Gastrocnemius medialis (tissue), 4 donors: ENCODE measurements around the gene ZNRF1. TPM values are rescaled to one million over a fixed set of nuclear protein-coding genes. Genes with fewer than 3 reads are reported as not detected.

Experiments used
- ATAC-seq, 2 donors: fragments of 150-250 bp; one replicate each; pipeline ENCODE4 v1.9.1; 2016
- DNase-seq, 2 donors: peaks; one replicate each; pipeline ENCODE4 v3.0.0-alpha.2; 2019
- H3K27ac ChIP-seq, 4 donors: fragments of 200-600 bp; sonication (generic); 1 replicate in 1 of 4; 2 replicates in 3 of 4; pipeline ENCODE4 v1.5.1; 2016 to 2018; ENCODE audit warnings: mild to moderate bottlenecking in 2 of 4, moderate library complexity in 1 of 4
- H3K27me3 ChIP-seq, 3 donors: fragments of 200-600 bp; sonication (generic) in 2 of 3; 1 replicate in 1 of 3; 2 replicates in 2 of 3; pipeline versions ENCODE4 v1.5.1 to v1.6.0; 2016 to 2019; ENCODE audit warnings: mild to moderate bottlenecking in 1 of 3, moderate library complexity in 1 of 3
- H3K36me3 ChIP-seq, 2 donors: fragments of 200-600 bp; sonication (generic) in 1 of 2; one replicate each; pipeline ENCODE4 v1.5.1; 2017 to 2018
- H3K4me1 ChIP-seq, 2 donors: fragments of 200-600 bp; sonication (generic) in 1 of 2; one replicate each; pipeline ENCODE4 v1.5.1; 2016 to 2017; ENCODE audit warnings: mild to moderate bottlenecking in 2 of 2
- H3K4me3 ChIP-seq, 4 donors: fragments of 200-600 bp; sonication (generic) in 3 of 4; 1 replicate in 1 of 4; 2 replicates in 3 of 4; pipeline ENCODE4 v1.5.1; 2016 to 2019; ENCODE audit warnings: mild to moderate bottlenecking in 2 of 4
- H3K9me3 ChIP-seq, 3 donors: fragments of 200-600 bp; sonication (generic) in 2 of 3; 1 replicate in 1 of 3; 2 replicates in 2 of 3; pipeline ENCODE4 v1.5.1; 2016 to 2019
- POLR2A ChIP-seq, 2 donors: fragments of 450-650 bp; IDR thresholded peaks; one replicate each; pipeline ENCODE4 v1.6.1; 2017; ENCODE audit warnings: antibody characterized with exemption in 2 of 2, mild to moderate bottlenecking in 2 of 2, moderate library complexity in 2 of 2
- in situ Hi-C, 4 donors: fragments of 200-750 bp; cut with MboI; loops; one replicate each; pipeline versions ENCODE4 v1.15.0 to v1.8.0; 2017; ENCODE audit warnings: low sequenced_read_pairs in 4 of 4
- intact Hi-C: fragments of 100-400 bp; cut with DNase I; formaldehyde crosslinking; loops from one replicate; pipeline ENCODE4 v1.15.1; 2023; ENCODE audit warnings: low total_unique reads
- total RNA-seq, 4 donors: library from RNA; depleted of rRNA; stranded (reverse); fragments of >200 nt; gene quantifications; one replicate each; pipeline versions ENCODE4 v1.1.0 to v1.2.3, GENCODE V29; 2016
- TF ChIP-seq, protein P1 (sequence below), 5 experiments: fragments of 450-650 bp in 3 of 5; fragments of 200-600 bp in 2 of 5; sonication (generic) in 2 of 5; IDR thresholded peaks in 4 of 5; conservative IDR thresholded peaks in 1 of 5; 1 replicate in 4 of 5; 2 replicates in 1 of 5; pipeline ENCODE4 v1.5.1; 2016 to 2019; ENCODE audit warnings: antibody characterized with exemption in 5 of 5, mild to moderate bottlenecking in 3 of 5, moderate library complexity in 3 of 5

Gene ZNRF1
- total RNA-seq, 4 donors from 2014 or later: 21.7 to 37.1 (median 30.2) TPM

DNA sequence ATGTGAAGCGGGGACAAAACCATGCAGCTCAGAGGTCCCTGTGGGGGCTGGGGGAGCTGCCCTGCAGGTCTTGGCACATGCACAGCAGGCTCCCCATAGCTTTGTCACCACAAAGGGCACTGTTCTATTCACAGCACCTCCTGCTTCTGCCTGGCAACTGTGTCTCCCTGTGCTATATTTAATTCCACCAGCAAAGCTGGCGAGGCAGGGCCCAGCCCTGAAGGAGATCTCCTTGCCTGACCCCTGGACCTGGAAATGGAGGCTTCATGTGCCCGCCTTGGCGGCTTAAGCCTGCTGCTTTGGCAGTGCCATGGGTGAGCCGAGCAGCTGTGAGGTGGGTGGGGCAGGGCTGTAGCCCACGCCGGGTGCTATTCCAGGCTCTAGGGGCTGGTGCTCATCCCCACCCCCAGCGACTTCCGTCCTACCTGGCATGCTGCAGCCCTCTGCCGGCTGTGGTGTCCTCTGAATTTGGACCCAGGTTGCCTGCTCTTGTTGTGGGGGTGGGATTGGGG, 111.0 kb downstream of the ZNRF1 start:
- TF ChIP-seq, protein P1, sequence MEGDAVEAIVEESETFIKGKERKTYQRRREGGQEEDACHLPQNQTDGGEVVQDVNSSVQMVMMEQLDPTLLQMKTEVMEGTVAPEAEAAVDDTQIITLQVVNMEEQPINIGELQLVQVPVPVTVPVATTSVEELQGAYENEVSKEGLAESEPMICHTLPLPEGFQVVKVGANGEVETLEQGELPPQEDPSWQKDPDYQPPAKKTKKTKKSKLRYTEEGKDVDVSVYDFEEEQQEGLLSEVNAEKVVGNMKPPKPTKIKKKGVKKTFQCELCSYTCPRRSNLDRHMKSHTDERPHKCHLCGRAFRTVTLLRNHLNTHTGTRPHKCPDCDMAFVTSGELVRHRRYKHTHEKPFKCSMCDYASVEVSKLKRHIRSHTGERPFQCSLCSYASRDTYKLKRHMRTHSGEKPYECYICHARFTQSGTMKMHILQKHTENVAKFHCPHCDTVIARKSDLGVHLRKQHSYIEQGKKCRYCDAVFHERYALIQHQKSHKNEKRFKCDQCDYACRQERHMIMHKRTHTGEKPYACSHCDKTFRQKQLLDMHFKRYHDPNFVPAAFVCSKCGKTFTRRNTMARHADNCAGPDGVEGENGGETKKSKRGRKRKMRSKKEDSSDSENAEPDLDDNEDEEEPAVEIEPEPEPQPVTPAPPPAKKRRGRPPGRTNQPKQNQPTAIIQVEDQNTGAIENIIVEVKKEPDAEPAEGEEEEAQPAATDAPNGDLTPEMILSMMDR (IDR thresholded peaks at IDR 0.05 in 4 of 5, conservative IDR thresholded peaks at IDR 0.05 in 1 of 5): peak in 4 of 5 experiments; percentile 21 to 36 (median 26)
- peak; percentile 21 to 51 for TF ChIP-seq POLR2A (IDR thresholded peaks at IDR 0.05)
- Histone ChIP-seq H3K4me3 (peak overlapping the region; percentile 35 to 48 (median 40)), H3K27me3 (no peaks in the 10 kb centered on the region), H3K36me3 (no peaks in the 10 kb centered on the region), H3K4me1 (peaks cover 75 to 81% of the 10 kb centered on the region in 2 donors), H3K27ac (peak overlapping the region; percentile 97 to 99 (median 97)), H3K9me3 (no peaks in the 10 kb centered on the region)
- in situ Hi-C loops: loop anchor here in 2 of 4 donors (5.0 kb wide), 2 partner anchors 107 to 112 kb away; partner anchors contain the start of gene ZNRF1 (in 1 of the 2)
- DNase-seq (peak; percentile 95 to 99), ATAC-seq (peak; percentile 52 to 66)
- intact Hi-C loops: loop anchor here (1.0 to 10.0 kb wide), 4 partner anchors 22 to 198 kb away; no protein-coding TSS in a partner anchor

DNA sequence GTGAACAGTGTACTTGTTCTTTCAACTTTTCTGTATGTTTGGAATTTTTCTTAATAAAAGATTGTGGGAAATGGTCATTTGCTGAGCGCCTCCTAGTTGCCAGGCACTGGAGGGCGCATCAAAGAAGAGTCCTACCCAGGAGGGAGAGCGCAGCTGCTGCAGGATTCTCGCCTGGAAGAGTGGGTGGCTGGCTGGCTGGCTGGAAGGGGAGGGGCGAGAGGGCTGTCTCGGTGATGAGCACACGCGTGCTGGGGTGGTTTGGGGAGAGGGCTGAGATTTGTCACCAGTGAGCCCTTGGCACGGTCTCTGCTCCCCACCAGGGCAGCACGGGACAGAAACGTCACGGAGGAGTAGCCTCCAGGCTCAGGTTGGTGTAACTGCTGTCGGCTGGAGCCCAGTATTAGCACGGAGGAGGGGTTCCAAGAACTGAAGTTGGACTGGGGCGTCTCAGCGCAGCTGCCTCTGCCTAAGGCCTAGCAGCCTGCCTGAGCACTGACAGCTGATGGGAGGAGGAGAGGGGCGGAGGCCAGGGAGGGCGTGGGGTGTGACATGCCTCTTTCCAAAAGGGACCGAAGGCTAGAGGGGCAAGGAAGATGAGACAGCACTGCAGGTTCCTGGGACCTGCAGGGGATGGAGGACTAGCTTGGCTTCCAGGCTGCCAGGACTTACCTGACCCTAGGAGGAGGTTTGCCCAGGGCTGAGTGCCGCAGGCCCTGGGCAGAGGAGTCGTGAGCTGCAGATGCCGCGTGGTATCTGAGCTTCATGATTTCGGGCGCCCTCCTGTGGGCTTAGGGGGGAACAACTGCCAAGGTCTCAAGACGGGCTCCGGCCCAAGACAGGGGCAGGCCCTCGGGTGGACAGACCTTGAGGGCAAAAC, 112.1 kb downstream of the ZNRF1 start:
- intact Hi-C loops (loop anchor here (1.0 to 10.0 kb wide), 3 partner anchors 24 to 154 kb away; no protein-coding TSS in a partner anchor), in situ Hi-C loops (no loop called here)
- Histone ChIP-seq H3K4me3 (peak overlapping the region; percentile 32 to 38 (median 34)), H3K27me3 (no peaks in the 10 kb centered on the region), H3K27ac (peak overlapping the region; percentile 97 to 99 (median 97)), H3K4me1 (peaks cover 73 to 81% of the 10 kb centered on the region in 2 donors), H3K9me3 (no peaks in the 10 kb centered on the region), H3K36me3 (no peaks in the 10 kb centered on the region)
- ATAC-seq: peak; percentile 47 to 50
- peak; percentile 86 to 94 for DNase-seq
- peak in 1 of 2 donors; percentile 12 for TF ChIP-seq POLR2A (IDR thresholded peaks at IDR 0.05)
- TF ChIP-seq, protein P1 (IDR thresholded peaks at IDR 0.05 in 4 of 5, conservative IDR thresholded peaks at IDR 0.05 in 1 of 5): peak; percentile 92 to 98 (median 95)

DNA sequence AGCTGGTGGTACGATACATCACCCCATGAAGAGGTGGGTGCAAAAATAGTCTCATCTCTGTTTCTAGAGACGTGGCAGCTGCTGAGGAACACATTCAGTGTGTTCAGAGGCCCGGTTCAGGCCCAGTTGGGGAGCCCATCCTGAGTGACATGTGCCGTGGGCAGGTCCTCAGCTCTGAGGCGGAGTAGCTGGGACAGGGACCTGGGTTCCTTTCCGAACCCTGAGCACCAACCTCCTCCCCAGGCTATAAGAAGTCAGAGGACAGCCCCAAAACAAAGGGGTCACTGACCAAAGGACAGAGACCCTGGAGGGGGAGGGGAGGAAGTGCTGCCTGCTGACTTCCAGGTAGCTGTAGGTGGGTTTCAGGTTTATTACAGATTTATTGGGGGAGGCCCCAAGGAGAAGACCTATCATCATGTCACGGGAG, 112.7 kb downstream of the ZNRF1 start:
- peak overlapping the region in 1 of 4 donors; percentile 38 for H3K4me3 ChIP-seq
- in situ Hi-C loops: no loop called here
- no peaks in the 10 kb centered on the region for H3K27me3 ChIP-seq
- intact Hi-C loops: loop anchor here (1.0 to 10.0 kb wide), 2 partner anchors 113 to 153 kb away; no protein-coding TSS in a partner anchor
- peak overlapping the region; percentile 97 to 99 (median 97) for H3K27ac ChIP-seq
- no peak for ATAC-seq
- H3K9me3 ChIP-seq: no peaks in the 10 kb centered on the region
- H3K36me3 ChIP-seq: no peaks in the 10 kb centered on the region
- H3K4me1 ChIP-seq: peaks cover 68 to 80% of the 10 kb centered on the region in 2 donors
- peak in 1 of 2 donors; percentile 16 for TF ChIP-seq POLR2A (IDR thresholded peaks at IDR 0.05)
- TF ChIP-seq, protein P1 (IDR thresholded peaks at IDR 0.05 in 4 of 5, conservative IDR thresholded peaks at IDR 0.05 in 1 of 5): peak in 3 of 5 experiments; percentile 14 to 44 (median 41)
- no peak for DNase-seq

DNA sequence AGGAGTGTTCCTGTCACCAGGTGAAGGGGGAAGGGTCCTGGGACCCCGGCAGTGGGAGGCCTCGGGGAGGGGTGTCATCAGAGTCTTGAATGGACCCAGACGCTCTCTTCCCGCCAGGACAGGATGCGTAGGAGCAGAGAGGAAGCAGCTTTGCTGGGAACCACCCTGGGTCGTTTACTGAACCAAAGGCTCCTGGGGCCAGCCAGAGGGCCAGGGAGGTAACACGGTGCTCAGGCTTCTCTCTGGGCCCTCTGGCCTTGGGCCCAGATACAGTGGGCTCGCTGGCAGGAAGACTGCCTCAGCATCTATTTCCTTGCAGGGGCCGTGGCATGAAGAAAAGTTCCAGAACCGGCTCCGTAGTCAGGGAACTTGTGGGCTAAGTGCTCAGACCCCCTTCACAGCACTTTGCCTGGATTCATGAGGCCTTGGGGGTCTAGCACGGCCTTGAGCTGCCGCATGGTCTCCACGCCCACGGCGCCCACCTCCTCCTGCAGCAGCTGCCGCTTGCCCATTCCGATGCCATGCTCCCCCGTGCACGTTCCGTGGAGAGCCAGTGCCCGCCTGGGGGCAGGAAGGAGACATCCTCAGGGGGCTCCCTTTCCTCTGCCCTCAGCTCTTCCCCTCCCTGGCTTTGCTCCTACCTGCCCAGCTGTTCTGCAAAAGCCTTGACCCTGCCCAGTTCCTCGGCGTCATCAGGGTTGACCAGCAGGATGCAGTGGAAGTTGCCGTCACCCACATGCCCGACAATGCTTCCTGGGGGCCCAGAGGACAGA, 113.3 kb downstream of the ZNRF1 start:
- TF ChIP-seq, protein P1 (IDR thresholded peaks at IDR 0.05 in 4 of 5, conservative IDR thresholded peaks at IDR 0.05 in 1 of 5): no peak
- no peak for TF ChIP-seq POLR2A (IDR thresholded peaks at IDR 0.05)
- H3K4me1 ChIP-seq: peaks cover 66 to 77% of the 10 kb centered on the region in 2 donors
- no peak overlapping the region for H3K4me3 ChIP-seq
- ATAC-seq (no peak), DNase-seq (no peak)
- H3K9me3 ChIP-seq: no peaks in the 10 kb centered on the region
- H3K36me3 ChIP-seq: no peaks in the 10 kb centered on the region
- in situ Hi-C loops: no loop called here
- no peaks in the 10 kb centered on the region for H3K27me3 ChIP-seq
- intact Hi-C loops: loop anchor here (1.0 to 10.0 kb wide), 2 partner anchors 114 to 153 kb away; no protein-coding TSS in a partner anchor
- H3K27ac ChIP-seq: peak overlapping the region; percentile 97 to 99 (median 97)
